NCI-H128 (cell line): Measurements from ENCODE around the gene BTK.

Source experiments
- DNase-seq: peaks from one replicate; lab custom pipeline; 2025; ENCODE audit not compliant: unreplicated experiment; lab: John Stamatoyannopoulos, UW

Gene BTK

DNA sequence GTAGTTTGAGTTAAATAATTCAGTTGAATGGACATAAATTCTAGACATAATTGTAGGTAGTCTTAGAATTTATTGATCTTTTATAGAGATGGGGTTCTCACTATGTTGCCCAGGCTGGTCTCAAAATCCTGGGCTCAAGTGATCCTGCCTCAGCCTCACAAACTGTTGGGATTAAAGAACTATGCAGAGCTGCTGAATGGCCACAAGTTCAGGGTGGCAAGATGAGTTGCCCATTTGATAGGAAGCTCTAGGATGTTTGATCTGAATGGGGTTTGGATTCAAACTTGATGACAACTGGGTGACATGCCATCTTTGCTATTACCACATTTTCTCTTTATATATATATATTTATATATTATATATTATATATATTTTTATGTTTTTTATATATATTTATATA lies 8.4 kb upstream of the BTK start:
- no peak for DNase-seq

DNA sequence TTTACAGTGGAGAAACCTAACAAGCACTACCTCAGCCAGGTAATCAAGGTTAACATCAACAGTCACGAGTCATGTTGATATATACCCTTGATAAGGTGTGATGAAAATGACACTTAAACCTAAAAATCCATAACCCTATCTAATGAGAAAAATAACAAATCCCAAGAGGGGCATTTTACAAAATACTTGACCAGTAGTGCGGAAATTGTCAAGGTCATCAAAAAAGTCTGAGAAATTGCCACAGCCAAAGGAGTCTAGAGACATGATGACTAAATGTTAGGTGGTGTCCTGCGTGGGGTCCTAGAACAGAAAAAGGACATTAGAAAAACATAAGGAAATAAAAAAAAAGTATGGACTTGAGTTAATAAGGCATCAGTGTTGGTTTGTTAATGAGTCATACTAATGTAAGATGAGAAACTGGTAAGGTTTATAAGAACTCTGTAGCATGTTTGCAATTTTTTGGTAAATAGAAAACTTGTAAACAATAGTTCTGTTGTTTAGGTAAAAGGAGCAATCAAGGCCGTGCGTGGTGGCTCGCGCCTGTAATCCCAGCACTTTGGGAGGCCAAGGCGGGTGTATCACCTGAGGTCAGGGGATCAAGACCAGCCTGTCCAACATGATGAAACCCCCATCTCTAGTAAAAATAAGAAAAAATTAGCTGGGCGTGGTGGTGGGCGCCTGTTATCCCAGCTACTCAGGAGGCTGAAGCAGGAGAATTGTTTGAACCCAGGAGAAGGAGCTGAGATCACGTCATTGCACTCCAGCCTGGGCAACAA lies 7.7 kb upstream of the BTK start:
- no peak for DNase-seq

DNA sequence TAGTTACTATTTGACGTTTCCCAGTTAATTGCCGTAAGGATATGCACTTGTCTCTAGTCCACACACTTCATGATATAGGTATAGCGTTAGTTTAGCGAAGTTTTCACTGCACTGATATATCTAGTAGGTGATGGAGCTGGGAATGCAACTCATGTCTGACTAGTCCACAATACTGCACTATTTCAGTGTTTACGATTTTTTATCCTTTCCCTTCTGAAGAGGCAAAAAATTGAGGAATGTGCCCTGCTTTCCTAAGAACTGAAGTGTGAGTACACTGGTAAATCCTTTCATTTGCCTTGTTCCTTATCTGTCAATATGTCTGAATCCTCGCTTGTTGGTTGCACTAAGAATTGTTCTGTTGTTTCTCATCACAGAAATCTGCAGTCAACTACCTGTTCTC lies 5.8 kb upstream of the BTK start:
- DNase-seq = no peak

DNA sequence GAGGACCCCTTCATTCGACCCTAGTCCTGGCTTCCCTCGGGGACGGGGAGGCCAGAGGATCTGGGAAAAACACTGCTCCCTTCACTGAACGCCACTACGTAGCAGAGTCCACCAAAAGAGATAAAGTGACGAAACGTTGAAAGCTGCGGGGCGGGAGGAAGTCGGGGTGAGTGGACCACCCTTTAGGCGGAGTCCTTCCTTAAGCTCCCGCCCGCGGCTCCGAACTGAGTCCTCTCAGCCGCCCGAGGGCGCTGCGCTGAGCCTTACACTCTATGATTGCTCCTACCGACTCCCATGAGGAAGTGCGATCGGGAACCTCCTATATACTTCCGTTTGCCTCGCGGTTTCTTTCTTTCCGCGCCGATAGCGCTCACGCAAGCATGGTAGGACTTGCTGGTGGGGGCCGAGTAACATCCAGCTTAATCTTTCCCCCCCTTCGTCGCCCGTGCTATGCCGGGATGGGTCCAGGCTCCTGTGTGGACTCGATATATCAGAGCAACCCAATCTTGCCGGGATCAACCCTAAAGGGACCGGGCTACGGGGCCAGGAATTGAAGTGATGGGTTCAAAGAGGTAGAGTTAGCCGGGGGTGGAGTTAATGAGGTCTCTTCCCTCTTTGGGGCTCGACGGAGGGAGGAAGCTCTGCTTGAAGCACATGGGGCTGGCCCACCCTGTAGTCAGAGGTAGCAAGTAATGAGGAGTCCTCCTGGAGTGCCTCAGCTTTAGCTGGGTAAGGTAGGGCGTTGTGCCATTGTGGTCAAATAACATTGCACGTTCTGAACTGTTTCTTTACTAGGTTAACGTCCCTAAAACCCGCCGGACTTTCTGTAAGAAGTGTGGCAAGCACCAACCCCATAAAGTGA lies 4.9 kb upstream of the BTK start, which contains the start of gene RPL36A:
TSS of gene RPL36A (plus strand) at position 348 of the 862 bp plus-strand sequence. CDS start at position 381, 33 bp downstream.
- peak; percentile 80 for DNase-seq

DNA sequence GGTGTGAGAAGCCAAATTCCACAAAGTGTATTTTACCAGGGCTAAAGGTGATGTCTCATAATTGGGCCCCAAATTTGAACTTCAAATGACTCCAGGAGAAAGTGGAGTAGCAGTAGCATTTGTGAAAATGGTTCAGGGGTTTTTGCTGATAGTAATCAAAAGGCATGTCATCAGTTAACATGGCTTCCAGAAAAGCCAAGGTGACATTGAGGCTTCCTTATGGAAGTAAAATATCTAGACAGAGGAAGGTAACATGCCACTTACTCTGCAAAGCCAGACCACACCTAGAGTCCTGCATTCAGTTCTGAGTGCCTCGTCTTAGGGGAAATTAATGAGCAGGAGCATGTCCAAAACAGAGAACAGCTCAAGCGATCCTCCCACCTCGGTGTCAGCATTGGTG lies 2.6 kb upstream of the BTK start:
- no peak for DNase-seq

DNA sequence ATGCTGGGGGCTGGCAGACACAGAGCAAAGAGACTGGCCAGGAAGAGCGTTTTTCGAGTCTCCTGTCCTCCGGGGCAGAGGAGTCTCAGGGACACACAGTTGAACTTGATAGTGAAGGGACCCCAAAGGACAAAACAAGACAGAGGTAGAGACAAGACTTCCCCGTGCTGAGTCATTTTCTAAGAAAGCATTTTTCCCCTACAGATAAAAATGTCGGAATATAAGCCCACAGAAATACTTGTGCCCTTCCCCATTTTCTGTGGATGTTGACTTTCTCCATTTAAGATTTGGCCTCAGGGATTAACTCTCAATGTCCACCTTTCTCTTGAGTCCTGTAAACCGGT lies 523 bp upstream of the BTK start:
- no peak for DNase-seq

DNA sequence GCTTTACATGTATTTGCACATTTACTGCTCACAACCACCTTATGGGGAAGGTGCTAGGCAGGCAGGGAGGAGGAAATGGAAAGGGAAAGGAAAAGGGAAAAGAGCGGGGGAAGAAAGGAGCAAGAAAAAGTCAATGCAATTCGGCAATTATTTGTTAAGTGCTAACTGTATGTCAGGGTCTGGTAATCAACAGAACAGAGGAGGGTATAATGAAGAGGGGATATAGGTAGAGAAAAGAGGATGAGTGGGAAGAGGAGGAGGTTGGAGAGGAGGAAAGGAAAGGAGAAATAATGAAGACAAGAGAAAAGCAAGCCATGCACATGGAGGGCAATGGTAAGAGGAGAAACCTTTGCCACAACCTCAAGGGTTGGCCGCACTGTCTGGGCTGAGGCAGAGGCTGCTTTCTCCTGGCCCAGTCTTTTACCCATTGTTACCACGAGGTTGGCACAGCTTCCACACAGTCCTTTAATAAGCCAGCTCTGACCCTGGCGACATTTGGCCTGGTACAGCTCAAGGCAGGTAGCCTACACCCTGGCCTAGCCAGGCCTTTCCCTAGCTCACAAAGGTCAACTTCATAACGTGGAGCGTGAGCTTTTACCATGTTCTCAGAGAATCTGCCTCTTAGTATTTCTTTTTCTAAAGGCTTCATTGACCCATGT lies 836 bp downstream of the BTK start:
- no peak for DNase-seq

DNA sequence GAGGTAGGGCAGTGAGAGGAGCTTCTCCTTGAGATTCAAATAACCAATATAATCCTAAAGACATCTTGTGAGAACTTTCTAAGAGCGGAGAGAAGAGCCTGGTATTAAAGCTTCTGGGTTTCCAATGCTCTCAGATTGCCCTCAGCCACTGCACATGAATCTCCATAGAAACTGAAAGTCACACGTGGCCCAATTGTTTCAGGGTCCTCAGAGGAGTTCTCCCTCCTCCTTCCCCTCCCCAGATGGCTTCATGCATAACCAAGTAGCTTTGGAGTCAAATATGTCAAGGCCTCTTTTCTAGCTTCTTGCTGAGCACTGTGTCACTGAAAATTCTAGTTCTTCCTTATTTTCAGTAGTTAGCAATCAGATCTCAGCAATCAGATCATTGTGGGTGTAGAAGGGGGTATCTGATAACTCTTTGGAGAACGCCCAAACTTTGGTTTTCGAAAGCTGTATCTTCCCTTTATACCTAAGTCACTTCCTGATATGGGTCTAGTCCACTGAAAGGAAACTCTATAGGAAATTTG lies 2.2 kb downstream of the BTK start:
- DNase-seq = no peak

DNA sequence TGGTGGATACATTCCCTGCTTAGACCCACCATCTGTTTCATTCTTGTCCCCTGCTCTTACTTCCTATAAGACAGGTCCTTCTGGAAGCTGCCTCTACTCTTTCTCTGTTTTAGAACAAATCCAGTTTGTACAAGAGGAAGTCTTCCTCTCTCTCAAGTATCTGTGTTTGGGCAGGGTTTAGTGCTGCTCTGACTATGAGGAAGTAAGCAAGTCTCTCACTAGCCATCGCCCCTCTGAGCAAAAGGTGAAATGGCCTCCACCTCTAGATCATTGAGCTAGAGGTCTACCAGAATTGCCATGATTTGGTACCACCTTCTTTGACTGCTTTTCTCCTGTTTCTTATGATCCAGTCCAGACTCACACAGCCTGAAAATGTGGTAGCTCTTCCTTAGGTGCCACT lies 8.4 kb downstream of the BTK start:
- DNase-seq = no peak

DNA sequence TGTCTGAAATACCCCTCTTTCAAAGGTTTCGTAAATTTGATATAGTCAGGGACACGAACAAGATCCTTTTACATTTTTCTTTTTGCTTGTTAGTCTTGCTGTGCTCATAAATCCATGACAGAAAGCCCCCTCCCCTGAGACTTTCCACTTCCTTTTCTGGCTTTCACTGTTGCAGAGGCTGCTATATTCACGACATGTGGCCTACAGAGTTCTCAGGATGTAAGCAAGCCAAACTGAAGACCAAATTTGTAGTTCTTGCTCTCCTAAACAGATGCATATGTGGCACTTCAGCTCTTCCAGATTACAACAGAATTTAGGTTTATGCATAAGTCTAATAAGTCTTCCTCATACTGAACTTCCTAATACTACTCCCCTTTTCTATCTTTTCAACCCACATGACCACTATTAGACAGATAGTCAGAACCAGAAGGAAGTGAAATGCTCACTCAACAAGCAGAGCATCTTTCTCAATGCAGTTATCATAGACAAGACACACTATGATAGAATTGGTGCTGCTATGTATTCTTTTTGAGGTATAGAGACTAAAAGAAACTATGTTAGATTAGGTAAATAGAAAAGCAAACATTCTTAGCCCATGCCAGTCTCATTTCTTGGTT lies 15.0 kb downstream of the BTK start:
- no peak for DNase-seq

DNA sequence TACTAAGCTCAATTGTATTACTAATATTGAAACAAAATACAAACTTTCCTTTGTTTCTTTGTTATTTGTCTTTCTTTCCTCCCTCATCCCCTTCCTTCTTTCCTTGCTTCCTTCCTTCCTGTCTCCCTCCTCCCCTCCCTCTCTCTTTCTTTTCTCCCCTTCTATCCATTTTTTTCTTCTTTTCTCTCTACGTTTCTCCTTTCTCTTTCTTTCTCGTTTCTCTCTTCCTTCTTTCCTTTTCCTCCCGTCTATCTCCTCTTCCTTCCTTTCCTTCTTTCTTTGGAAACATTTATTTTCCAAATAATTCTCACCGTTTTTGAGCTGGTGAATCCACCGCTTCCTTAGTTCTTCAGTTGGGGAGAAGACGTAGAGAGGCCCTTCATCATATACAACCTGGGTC lies 16.3 kb downstream of the BTK start:
- DNase-seq = no peak

DNA sequence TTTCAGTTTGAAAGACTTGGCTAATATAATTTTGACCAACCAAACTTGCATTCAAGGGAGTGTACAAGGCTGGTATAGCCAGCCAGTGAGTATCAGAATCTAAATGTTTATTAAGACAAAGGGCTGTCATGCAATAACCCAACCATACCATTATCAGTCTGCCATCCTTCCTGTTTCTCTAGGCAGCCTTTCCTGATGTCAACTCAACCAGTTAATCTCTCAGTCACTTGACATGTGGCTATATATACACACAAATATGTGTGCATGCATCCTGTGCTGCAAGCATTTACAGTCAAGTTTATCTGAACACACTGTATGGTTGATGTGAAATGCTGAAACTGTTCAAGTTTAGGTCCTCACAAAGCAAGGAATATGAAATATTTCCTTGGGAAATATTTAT lies 17.2 kb downstream of the BTK start:
- DNase-seq = no peak

DNA sequence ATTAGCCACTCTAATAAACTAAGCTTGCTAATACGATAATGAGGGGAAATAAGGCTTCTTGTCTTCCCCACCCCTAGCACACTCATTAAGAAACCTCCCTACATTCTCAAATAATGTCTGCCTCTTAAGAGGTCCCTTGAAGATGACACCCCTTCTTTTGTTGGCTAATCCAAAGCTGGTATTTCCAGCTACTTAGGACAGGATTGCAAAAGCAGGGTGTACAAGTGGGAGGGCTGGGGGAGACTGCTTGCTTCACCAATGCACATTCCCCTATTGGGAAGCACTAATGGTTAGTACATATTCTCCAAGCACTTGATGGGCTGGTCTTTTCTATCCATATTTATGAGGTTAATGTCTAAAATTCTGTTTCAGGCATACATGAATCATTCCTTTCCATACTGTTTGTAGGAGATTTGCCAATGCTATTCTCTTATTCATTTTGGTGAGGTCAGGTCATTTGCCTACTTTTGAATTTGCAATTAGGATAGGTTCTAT lies 20.6 kb downstream of the BTK start:
- DNase-seq = no peak

DNA sequence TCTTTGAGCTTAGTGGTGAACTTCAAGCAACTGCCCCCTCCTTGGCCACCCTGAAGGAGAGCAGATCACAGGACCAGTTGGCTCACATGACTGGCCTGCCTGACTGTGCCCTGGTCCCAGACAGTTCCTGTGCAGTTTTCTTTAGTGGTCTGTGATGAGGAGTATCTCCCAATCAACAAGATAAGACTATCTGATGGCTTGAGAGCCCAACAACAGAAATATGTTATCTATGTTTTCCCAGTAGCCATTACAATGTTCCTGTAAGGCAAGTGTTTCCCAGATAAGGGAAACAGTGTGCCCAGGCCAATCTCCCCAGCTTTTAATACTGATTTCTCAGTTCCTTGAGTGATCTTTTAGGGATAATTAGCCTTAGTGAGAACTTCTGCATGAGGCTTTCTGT lies 23.2 kb downstream of the BTK start:
- no peak for DNase-seq

DNA sequence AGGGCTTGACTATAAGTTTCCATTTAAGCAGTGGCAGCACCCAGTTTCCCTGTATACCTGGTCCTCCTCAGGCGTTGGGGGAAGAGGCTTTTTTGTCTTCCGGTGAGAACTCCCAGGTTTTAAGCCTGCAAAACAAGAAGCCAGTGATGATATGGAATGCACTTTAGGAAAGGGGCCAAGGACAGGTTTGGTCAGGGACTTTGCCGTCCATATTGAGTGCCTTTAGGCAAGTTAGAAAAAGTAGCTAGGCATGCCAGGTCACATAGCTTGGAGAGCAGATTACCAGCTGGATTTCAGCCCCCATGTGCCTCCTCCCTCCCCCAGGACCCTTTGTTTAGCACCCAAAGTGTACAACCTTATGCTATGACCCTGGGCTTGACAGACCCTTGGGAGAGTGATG lies 23.9 kb downstream of the BTK start:
- no peak for DNase-seq

DNA sequence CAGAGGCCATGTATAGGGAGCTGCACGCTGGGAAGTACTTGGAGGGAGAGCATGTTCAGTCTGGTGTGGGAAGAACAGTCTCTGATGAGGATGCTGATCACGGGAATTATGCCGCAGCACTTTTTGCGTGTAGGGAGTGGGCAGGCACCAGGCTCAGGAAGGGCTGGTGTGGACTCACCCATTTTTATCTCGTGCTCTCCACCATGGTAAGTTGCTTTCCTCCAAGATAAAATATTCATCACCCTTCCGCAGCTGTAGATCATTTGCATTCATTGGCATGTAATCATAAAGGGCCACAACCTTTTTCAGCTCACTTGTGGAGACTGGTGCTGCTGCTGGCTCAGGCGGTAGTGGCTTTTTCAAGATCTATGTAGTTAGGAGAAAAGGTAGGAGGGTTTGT lies 25.6 kb downstream of the BTK start:
- no peak for DNase-seq

DNA sequence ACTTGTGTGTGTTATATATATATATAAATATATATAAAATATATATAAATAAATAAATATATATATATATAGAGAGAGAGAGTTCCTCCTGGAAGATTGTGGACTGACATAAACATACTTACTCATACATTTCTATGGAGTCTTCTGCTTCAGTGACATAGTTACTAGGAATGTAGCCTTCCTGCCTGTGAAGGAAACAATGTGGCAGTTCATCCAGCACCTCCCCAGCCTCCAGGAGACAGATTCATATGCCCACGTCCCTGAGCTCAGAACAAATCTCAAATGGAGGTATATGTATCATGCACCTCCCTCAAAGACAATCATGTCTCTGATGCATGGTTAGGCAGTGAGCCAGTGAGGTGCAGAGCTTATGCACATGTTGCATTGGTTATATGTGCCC lies 26.0 kb downstream of the BTK start:
- no peak for DNase-seq

DNA sequence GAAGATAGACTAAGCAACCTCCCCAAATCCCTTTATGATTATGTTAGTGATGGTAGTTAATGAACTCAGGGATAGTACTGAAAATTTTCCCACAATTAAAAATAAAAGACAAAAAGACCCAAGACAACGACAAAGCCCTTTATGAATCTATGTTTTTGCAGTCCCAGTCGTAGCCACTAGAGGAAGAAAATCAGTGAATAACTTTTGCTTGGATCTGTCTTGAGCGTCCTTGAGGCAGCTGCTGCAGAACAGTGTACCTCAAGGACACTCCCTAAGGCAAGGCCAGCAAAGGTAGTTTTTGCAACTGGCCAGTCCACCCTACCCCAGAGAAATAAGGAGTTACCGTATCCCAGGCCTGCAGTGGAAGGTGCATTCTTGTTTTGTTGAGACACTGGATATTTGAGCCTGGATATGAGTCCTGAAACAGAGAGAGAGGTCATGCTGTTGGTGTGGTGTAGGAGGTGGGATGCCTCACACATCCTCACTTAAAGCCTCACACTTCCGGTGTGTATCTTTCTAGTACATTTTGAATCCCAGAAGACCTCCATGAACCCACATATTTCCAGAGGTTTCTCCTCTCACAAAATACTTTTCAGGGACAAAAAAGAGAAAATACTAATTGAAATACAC lies 28.7 kb downstream of the BTK start:
- no peak for DNase-seq

DNA sequence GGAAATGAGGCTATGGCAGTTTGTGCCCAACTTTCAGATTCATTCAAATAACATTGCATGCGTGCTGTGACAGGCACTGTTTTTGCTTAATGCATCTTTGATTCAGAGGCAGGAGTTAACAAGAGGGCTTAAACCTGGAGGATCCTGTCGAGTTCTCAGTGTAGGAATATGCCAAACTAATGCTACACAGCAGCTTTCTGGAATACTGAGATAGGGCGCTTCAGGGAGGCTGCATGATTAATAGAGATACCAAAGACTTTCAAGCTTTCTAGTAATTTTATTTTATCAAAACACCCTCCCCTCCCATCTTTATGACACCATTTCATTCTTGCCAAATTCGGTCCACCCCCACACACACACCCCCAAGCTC lies 36.8 kb downstream of the BTK start:
- no peak for DNase-seq

DNA sequence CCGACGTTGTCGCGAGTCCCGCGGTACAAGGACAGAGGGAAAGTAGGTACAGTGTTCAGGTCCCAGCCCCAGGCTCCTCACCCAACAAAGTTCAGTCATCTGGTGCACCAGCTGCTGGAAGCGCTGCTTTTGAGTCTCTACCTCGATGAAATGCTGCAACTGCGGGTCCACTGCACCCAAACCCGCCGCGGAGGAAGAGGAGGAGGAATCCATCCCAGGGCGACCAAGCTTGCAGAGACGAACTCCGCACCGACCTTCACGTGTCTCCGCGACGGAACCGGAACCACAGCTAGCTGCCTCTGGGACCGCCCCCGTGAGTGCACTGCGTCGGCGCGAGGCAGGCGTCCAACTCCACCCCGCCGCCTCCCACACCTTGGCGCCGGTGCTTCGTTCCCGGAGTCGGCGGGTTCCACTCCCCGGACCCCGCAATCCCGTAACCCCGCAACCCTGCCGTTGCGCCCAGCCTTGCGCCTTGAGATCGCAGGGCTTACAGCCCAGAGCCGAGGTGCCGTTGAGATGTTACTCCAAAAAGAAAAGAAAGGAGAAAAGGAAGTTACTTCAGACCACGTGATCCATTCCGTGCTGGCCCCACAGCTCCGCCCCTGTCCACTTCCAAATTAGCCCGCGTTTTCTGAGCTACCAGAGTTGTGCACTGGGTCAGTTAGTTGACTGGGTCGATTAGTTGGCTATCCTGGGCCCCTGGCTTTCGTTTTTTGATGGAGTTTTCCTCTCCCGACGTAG lies 37.4 kb downstream of the BTK start, which contains the start of gene TIMM8A:
TSS of gene TIMM8A (minus strand) at position 291 of the 741 bp plus-strand sequence. CDS start at position 213, 78 bp downstream.
- DNase-seq = peak; percentile 63
